ENCODE data around the gene FBXO2.

- no peak for TF ChIP-seq CTCF (conservative IDR thresholded peaks at IDR 0.05 in 1 of 2, IDR thresholded peaks at IDR 0.05 in 1 of 2; ENCODE audit: low read depth in 1 of 2, low read length in 2 of 2)
- TF ChIP-seq EZH2 (IDR thresholded peaks at IDR 0.05; ENCODE audit: low read length, missing control alignments) = no peak
Measured at GRCh38 chr1:11623702-11624101, 30.5 kb downstream of the FBXO2 start.

All from fibroblast of lung (primary cell).